HG03175 (cell line): ENCODE data around the gene NEMP2.

ENCODE experiments used
- ATAC-seq: cut with Tn5 transposase; IDR thresholded peaks from one replicate; pipeline ENCODE4 v1.9.1; 2021; ENCODE audit warnings: mild to moderate bottlenecking, moderate library complexity; ENCODE audit not compliant: unreplicated experiment

Gene NEMP2

DNA sequence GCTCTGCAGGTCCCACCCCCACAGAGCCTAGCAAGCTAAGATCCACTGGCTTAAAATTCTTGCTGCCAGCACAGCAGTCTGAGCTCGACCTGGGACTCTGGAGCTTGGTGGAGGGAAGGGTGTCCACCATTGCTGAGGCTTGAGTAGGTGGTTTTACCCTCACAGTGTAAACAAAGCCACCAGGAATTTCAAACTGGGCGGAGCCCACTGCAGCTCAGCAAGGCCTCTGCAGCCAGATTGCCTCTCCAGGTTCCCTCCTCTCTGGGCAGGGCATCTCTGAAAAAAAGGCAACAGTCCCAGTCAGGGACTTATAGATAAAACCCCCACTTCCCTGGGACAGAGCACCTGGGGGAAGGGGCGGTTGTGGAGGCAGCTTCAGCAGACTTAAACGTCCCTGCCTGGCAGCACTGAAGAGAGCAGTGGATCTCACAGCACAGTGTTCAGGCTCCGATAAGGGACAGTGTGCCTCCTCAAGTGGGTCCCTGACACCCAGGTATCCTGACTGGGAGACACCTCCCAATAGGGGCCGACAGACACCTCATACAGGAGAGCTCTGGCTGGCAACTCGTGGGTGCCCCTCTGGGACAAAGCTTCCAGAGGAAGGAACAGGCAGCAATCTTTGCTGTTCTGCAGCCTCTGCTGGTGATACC lies 20.0 kb upstream of the NEMP2 start:
- no peak for ATAC-seq

DNA sequence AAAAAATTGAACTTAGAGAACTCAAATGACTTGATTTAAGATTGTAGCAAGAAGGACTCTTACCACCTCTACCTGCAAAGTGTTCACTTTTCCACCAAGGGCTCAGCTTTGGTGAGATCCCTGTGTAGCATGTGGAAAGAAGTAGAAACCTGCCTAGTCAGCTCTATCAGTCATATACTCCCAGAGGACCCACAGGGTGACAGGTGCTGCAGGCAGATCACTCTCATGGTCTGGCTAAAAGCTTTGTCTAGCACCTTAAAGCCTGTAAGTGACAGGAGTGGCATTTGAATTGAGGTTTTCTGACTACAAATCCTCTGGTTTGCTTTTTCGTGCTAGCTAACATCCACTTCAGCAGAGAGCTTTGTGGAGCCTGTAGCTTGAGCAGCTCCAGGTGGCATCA lies 18.7 kb upstream of the NEMP2 start:
- ATAC-seq: no peak

DNA sequence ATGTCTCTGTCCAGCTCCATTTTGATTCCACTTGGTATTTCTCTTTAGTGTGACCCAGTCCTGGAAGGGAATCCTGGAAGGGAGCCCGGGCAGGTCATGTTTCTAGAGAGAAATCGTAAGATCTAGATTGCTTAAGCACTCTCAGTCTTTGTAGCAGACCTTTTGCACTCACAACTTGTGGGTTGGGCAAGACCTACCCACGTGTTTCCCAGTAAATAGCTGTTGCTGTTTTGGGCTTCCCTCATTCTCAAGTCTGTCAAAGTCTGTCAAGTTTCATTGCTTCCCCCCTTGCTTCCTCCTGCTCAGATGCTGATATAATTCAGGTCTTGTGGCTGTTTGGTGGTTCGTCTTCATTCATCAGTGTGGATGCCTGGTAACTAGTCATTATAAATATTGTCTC lies 17.4 kb upstream of the NEMP2 start:
- no peak for ATAC-seq

DNA sequence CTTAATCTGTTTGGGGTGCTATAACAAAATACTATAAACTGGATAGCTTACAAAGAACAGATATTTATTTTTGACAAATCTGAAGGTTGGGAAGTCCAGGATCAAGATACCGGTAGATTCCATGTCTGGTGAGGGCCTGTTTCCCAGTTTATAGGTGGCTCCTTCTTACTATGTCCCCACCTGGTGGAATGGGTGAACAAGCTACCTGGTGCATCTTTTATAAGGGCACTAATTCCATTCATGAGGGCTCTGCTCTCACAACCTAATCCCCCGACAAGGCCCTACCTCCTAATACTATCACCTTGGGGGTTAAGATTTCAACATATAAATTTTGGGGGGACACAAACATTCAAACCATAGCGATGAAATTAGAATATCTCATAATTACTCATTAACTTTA lies 15.6 kb upstream of the NEMP2 start:
- ATAC-seq: no peak

DNA sequence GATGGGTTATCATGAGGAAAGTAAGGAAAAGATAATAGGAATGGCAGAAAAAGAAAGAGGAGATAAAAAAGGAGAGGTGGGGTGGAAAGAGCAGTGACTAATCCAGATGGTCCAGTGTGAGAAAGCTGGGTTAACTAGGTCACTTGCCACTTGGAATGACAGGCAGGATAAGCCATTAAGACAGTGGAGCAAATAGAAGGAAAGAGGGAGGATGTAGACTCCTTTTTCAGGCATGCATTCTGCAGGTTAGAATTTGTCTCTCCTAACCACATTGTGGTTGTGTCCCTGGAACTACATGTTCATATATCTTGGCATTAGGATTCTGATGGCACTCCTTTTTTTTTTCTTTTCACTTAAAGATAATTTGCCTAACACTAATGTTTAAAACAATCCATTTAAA lies 13.4 kb upstream of the NEMP2 start:
- ATAC-seq: no peak

DNA sequence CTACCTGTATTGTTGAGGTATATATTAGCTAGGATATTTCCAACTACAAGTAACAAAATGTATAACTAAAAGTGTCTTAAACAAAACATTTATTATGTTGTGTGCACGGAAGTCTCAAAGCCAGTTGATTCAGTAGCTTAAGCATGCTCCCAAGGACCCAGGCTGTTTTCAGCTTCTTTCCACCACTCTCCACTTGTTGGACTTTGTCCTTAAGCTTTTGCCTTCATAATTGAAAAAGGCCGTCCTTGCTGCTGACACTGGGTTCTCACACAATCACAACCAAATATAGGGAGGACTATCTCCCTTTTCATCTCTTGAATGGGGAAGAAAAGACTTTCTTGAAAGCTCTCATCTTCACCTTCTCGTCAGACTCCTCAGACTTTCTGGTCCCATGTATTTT lies 12.2 kb upstream of the NEMP2 start:
- no peak for ATAC-seq

DNA sequence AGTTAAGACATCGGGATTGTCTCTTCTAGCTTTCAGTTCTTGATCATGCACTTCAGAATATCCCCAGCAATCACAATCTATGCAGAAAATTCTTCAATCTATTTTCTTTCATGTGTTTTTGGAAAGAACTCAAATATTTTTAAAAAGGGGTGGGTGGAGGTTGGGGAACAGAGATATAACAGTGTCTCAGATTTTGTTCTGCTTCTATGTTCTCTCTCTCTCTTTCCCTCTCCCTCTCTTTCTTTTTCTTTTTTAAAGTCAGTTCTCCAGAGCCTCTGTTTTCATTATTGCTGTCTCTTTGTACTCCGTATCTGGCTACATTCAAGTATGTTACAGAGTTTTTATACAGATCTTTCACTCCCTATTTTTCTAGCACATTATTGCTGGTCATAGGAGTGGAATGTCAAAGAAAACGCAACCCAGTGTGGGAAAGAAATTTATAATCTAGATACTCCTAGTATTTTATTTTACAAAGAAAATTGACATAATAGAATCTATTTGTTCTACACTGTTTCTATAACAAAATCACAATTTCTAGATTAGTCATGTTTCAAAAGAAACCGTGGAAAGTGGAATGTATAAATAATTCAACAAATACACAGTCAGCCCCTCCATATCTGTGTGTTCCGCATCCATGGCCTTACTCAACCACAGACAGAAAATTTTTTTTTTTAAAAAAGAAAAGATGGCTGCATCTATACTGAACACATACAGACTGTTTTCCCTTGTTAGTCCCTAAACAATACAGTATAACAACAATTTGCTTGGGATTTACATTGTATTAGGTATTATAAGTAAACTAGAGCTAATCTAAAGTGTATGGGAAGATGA lies 11.2 kb upstream of the NEMP2 start:
- no peak for ATAC-seq

DNA sequence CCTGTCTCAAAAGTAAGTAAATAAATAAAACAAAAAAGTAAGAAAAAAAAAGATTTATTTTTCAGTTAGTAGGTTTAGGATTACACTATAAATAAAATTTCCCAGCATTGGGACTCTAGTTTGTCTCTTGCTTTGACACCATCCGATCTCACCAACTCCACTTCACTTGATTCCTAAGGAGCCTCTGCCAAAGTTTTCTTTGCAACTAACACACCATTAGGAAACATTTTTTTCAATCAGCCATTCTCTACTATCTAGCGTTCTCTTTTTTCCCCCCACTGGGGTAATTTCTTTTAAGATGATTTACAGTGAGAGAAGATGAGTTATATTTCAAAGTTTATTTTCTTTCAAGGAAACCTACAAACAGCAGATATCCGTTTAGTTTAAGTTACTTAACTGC lies 10.6 kb upstream of the NEMP2 start:
- ATAC-seq: no peak

DNA sequence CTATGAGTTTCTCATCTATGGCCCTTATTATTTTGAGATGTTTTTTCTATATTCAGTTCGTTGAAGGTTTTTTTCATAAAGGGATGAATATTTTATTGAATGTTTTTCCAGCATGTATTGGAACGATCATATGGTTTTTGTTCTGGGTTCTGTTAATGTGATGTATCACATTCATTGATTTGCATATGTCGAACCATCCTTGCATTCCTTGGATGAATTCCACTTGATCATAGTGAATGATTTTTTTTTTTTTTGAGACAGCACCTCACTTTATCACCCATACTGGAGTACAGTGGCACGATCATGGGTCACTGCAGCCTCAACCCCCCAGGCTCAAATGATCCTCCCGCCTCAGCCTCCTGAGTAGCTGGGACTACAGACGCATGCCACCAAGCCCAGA lies 5.5 kb upstream of the NEMP2 start:
- ATAC-seq: no peak

DNA sequence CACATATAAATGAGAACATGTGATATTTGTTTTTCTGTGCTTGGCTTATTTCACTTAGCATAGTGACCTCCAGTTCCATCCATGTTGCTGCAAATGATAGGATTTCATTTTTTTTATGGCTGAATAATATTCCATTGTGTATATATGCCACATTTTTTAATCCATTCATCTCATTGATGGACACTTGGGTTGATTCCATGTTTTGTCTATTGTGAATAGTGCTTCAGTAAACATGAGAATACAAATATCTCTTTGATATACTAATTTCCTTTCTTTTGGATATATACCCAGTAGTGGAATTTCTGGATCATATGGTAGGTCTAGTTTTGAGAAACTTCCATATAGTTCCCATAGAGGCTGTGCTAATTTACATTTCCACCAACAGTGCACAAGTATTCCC lies 3.7 kb upstream of the NEMP2 start:
- ATAC-seq: no peak

DNA sequence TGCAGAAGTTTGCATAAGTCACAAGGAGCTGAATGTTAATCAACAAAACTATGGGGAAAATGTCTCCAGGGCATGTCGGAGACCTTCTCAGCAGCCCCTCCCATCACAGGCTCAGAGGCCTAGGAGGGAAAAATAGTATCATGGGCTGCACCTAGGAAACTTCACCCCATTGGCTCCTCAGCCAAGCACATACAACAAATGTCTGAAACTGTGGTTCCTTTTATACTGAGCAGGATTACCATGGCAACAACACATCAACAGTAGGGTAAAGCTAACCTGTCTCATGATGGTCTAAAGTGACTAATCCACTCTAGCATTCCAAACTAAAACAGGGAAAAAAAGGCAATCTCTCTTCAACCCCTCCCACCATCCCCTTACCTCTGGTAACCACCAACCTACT lies 3.2 kb upstream of the NEMP2 start:
- no peak for ATAC-seq

DNA sequence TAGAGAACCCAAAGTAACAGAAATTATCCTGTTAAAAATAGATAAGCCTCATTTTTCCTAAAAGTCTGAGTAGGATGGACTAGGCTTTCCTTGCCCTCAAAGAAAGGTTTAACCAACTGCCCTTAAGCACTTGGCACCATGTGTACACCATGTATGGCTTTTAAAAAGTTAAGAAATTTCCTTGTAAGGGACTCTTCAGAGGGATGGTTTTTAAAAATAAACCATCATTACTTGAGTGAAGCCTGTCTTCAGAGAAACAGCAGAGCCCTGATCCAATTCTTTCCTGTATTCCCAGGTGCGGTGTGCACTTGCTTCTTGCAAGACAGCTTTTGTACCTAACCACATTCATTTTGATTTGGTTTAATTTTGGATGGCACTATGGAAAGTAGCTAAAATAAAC lies 1.1 kb upstream of the NEMP2 start:
- no peak for ATAC-seq

DNA sequence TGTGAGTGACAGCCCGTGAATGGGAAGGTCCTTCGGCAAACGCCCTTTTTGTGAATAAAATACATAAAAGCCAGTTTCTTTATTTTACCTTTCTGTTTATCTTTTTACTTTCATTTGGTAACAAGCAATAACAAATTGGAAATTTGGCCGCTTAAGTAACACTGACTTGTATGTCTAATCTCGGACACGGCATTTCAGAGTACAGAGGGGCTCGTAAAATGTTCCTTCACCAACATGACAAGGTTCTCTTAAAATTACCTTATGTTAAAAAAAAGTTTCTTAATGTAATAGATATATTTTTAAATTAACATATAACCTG lies 558 bp upstream of the NEMP2 start:
- peak; percentile 1 for ATAC-seq

DNA sequence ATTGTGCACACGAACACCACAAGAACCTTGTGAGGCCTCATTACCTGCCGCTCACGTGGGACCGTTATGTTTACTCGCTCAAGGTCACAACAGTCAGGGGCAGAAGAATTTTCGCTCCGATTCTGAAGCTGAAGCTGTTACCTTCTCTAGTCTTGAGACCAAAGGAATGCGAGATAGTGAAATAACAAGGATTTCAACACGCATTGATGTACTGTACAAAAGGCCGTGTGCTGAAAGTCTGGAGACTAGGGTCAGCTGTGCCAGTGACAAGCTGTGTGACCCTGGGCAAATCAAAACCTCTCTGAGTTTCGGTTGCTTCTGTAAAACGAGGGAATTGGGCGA lies 583 bp downstream of the NEMP2 start:
- peak; percentile 29 for ATAC-seq

DNA sequence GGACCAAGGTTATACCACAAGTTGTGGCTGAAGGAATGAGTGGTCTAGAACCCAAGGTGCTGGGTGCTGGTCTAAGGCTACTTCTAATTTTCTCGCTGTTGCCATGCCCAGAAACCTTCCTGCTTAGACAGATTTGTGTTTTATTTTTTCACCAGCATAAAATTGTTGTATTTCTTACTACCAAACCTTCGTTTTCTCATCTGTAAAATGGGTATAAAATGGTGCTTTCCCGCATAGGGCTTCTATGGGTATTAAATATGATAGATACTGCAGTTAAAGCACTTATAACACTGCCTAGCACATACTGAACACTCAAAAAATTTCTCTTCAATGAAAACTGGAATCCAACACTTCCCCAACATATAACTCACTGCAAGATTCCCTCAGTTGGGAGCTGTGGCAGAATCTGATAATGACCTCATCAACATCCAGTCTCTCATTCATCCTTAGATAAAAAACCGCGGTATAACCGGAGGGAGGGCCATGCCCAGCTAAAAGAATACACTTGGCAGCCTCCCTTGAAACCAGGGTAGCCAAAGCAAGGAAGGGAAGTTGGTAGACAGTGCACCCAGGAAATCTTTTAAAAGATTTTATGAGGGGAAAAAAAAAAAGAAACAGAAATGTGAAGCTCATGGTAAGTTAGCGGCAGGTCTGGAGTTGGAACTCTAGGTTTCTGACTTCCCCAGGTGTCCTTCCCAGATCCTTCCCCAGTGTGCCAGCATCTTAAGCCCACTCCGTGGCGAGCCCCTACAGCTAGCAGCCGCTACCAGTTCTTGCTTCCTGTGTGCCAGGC lies 1.2 kb downstream of the NEMP2 start:
- ATAC-seq: no peak

DNA sequence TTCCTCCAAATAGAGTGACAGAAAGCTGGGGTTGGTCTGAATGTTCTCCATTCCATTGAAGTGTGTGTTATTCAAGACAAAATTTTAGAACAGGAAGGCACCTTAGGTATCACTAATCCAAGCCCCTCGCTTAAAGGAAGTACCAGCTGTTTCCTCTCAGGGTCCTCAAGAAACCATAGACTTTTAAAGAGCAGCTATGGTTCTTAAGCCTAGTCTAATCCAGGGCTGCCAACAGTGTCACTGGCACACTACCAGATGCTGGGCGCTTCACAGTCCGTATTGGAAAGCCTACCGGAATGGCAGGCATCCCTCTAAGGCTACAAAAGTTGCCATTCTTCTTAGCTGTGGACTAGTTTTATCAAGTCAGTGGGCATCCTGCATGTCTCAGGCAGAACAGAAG lies 1.9 kb downstream of the NEMP2 start:
- ATAC-seq: no peak

DNA sequence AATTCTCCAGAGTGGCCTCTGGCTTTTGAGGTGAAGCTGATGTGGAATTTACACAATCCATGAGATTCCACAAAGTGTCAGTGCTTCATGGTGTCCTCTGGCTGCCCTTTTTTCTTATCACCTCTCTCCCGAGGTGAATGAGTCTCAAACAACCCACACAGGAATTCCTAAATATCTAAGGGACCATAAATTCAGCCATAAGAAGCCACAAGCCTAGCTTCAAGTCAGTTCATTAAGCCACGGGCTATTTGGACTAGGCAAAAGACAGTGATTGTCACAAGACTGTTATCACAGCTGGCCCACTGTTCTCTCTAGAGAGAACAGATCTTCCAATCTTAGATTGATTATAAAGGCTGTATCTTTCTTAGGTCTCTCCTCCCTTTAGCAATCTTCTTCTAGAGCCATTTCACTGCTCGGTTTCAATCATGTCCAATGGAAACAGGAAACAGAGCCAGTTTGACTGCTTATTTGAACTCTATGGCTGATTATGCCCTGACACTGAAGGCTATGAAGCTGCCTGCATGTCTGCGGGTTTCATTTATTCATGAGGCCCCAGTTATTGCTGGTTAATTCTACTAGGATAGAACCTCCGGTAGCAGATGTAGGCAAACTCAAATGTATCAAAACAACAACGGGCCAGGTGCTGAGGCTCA lies 4.1 kb downstream of the NEMP2 start:
- ATAC-seq: no peak

DNA sequence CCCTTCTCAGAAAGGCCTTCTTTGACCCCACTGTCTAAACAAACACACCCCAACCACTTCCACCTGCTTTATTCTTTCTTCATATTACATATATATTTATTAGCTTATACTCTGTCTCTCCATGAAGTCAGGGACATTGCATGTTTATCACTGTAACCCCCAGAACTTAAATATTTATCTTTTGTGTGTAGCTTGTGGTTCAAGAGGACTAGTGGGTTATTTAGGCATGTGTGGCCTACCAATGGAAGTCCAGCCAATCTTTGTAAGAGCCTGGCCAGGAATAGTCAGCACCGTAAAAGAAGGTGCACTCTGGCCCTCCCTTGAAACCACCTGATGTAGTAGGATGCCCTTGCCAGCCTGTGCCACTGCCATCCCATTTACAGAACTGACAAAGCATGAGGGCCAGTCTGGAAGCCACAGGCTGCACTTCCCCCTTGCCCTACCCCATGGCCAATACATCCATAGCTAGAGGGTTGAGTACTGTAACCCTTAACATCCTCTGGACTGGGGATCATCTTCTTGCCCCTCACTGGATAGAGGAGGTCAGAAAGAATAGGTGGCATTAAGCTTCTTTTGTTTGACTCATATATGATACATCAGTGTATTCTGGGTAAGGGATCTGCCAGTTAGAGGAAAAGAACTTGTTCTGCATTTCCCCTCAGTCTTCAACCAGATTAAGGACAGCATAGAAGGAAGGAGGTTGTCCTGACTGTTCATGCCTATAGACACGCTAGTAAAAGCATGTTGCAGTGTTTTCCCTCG lies 4.9 kb downstream of the NEMP2 start:
- ATAC-seq: no peak

DNA sequence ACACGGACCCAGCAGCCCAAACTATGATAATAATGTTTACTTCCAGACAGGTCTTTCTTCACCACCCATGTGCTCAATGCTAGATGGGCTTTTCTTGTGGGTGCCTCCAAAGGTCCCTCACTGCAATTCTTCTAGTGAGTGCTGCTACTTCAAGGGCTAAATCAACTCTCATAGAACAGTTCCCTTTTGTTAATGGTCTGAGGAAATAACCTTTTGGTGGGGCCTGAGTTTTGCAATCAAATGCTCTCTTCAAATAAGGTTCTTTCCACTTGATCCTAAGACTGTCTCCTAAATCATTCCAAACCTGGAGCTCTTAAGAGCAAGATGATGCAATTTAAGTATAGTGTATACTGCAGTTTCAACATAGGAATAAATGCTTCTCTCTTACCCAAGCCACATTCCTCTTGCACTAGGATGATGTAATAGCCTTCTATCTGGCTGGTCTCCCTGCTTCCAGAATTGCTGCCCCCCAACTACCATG lies 6.0 kb downstream of the NEMP2 start:
- no peak for ATAC-seq

DNA sequence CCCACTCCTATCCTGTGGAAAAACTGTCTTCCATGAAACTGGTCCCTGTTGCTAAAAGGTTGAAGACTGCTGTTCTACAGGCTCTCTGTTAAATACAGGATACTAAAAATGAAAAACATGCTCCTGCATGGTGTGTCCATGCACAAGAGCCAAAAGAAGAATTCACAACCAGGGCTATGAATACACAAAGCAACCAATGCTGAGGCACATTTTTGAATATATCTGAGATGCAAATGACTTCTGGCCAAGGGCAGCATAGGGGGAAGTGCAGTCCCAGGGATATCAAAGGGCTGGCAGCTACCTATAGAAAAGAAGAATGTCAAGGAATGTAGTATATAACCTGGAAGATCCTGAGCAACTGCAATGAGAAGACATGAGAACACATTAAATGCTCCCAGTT lies 6.6 kb downstream of the NEMP2 start:
- no peak for ATAC-seq

DNA sequence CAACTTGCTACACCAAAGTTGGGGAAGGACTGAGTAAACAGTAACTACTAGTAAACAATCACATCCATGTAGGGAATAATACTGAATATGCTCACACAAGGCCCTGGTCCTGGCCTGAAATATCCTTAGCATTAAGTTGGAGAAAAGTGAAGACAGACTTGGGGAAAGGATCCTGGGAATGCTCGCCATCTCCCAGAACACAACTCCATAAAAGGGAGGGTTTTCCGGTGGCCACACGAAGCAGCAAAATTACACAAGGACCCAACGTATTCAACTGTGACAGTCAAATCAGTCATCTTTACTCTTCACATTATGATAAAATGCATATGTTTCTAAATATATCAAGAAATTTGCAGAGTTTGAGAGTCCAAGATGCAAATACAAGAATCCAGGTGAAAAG lies 7.3 kb downstream of the NEMP2 start:
- no peak for ATAC-seq
